Raji (cell line): ENCODE measurements around the gene CASP5.

Experiments
- POLR2A ChIP-seq: IDR thresholded peaks from 2 replicates; pipeline ENCODE4 v1.6.1; 2011; ENCODE audit warnings: low read depth, low read length, control low read depth; ENCODE audit not compliant: insufficient read depth

CASP5 gene

DNA sequence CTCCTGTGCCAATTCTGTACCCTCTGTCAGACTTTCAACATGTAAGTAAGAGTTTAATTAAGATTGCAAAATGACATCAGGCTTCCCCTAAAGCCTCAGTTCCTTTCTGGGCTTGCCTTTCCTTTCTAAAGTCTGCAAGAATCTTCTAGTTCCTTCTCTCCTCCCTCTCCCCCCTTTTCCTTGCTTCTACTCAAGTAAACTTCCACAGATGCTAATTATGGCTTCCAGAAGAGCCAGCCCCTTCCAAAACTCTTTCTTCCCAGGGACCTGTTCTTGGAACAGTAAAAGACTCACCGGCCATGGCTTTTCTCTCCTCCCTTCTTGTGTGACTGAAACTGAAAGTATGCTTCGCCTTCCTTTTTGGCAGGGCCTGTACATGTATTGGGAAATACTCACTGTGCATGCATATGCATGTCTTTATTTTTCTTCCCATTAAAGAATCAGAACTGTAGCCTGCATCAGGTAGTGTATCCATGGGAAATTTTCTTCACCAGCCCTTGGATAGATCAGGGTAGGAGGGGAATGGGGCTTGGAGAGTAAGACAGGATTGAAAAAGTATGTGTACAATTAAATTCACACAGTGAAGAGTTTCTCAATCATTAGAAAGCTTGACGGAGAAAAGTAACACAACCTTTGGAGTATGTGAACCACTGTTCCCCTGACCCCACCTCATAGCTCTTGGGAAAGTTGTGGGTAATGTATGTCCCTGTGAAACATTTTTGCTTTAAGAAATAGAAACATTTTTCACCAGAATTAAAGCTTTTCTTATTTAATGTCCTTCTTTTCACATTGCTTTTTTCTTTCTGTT lies 12.0 kb upstream of the CASP5 start, which contains the start of gene CASP1:
Gene CASP1, minus strand, starts transcription at position 332 of the 808 bp plus-strand sequence. Its CDS starts 31 bp downstream, at position 301.
- no peak for TF ChIP-seq POLR2A

GRCh38 chr11:105033781-105034180 lies 10.8 kb upstream of the CASP5 start:
- TF ChIP-seq POLR2A: no peak

DNA sequence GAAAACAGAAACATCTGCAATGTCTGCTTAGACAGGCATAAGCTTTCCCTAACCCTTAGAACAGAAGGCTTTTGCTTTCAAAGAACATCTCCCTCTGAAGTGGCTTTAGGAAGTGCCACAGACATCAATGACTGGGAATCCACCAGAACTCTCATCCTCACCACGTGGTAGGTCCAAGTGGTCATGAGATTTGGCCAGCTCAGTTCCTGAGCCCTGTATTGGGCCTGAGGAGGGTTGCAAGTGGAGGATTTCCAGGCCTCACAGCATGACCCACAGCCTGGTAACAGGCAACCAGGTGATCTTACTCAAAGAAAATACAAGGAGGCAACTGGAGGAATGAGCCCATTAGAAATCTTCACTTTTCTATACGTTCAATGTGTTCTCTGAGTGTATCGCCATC lies 10.4 kb upstream of the CASP5 start:
- no peak for TF ChIP-seq POLR2A

- no peak for TF ChIP-seq POLR2A
Measured at GRCh38 chr11:105032495-105032894, 9.5 kb upstream of the CASP5 start.

- TF ChIP-seq POLR2A: no peak
Measured at GRCh38 chr11:105027678-105028077, 4.7 kb upstream of the CASP5 start.

DNA sequence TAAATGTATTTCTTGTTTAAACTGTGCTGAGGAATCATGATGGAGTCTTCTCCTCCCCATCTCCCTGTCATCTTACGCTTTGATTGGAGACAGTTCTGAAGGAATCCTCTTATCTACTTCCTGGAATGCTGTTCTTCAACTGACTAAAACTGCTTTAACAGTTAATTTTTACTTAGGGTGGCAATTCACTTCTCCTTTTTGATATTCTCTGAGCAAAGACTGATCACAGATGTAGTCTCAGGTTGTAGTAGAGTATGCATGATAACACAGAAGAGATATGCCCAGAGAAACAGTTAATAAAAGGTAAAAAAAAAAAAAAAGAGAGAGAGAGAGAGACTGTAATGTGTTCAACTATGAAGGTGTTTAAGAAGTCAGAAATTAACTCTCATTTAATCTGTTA lies 1.4 kb upstream of the CASP5 start:
- TF ChIP-seq POLR2A: no peak

GRCh38 chr11:105022527-105022926 lies 441 bp downstream of the CASP5 start:
- TF ChIP-seq POLR2A: no peak

DNA sequence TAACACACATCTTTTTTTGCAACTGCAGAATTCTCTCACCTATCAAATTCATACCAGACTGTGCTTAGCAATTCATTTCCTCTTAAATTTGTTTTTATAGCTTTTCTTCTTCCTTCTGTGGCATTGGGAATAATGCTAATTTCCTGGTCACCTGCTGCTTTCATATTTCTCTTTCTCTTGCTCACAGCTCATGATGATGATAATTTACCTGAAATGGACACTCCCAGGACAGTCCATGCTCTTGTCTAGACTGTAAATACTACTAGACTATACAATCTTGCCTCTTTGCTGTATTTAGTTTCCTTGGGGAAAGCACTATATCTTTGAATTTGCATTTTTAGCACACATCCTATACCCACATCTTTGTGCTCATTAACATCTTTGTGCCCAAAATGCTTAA lies 15.5 kb downstream of the CASP5 start:
- TF ChIP-seq POLR2A: no peak

DNA sequence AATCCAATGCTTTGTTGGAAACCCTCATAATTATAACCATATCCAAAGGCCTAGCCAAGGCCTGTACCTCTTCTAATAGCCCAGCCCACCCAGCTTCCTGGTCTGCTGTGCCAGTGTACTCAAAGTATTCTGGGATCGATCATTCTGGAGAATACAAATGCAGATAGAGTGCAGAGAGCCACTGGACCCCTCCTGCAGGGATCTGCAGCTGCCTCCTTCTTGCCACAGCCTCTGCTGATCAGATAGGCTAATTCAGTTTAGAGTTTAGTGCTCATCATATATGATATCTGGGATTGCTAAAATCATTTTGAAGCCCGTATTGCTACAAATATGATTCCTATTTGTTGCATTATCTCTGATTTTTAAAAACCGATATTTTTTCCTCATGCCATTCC lies 17.5 kb downstream of the CASP5 start:
- no peak for TF ChIP-seq POLR2A

GRCh38 chr11:105004021-105004420 lies 18.9 kb downstream of the CASP5 start:
- no peak for TF ChIP-seq POLR2A

- no peak for TF ChIP-seq POLR2A
Measured at GRCh38 chr11:105003151-105003550, 19.8 kb downstream of the CASP5 start.

DNA sequence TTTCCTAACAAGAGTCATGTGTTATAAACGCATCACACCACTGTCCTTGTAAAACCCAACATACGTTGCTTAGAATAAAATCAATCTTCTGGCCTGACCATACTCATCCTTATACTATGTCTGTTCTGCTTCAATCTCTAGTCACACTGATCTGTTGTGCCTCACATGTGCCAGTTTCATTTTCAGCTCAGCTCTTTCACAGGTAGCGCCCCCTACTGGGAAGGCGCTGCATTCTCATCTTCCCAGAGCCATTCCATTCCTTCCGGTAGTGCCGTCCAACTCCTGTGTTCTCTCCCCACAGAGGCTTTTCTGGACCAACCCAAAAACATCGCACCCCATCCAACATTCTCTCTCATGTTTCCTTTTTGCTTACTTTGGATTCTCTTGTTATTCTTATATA lies 22.2 kb downstream of the CASP5 start:
- TF ChIP-seq POLR2A: no peak

DNA sequence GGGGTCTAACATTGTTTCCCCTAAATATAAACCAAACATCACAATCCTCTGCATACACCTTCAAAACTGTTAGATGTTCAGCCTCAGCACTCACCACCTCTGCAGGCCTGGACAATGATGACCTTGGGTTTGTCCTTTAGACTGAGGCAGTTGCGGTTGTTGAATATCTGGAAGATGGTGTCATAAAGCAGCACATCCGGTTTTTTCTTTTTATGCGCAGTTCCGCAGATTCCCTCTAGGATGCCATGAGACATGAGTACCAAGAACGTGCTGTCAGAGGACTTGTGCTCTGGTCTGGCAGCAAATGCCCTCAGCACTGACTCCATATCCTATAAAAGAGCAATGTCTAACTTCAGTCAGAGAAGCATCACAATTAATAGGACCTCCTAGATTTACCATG lies 22.8 kb downstream of the CASP5 start:
- no peak for TF ChIP-seq POLR2A

DNA sequence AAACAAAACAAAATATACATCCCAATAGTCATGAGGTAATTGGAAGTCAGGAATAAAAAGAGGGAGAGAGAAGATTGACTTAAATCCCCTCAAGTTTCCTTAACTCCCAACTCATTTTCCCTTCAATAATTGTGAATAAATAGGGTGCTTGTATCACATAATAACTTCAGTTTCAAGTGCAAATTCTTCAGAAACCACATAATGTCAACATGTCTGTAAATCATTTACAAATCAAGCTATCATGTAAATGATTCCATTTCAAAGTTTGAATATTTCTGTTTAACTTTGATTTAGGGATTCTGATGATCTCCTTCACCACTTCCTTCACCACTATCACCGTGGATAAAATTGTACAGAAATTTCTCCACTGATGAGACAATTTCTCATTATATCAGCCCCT lies 23.2 kb downstream of the CASP5 start:
- no peak for TF ChIP-seq POLR2A

DNA sequence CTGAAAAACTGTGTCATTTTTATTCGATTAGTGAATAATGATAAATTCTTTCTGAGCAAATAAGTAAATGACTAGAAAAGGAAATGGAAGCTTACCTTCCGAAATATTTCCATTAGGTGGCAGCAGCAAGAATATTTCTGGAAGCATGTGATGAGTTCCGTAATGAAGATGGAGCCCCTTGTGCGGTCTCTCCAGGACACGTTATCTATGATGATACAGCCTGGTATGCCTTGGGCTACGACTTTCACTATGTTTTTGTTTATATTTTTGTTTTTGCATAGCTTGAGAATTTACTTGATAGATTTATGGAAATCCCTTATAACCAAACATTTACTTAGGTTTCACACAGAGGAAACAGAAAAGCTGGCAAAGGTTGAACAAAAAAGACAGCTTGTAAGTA lies 25.7 kb downstream of the CASP5 start:
- no peak for TF ChIP-seq POLR2A

- no peak for TF ChIP-seq POLR2A
Measured at GRCh38 chr11:104995001-104995408, 28.0 kb downstream of the CASP5 start.

- TF ChIP-seq POLR2A: no peak
Measured at GRCh38 chr11:104992781-104993180, 30.2 kb downstream of the CASP5 start.
